Measurements from ENCODE around the gene POLR3H. TPM values are rescaled to one million over a fixed set of nuclear protein-coding genes. Genes with fewer than 3 reads are reported as not detected.

POLR3H gene
- total and polyA plus RNA-seq, 2 experiments from 2014 or later = 19.0 to 26.5 TPM

GRCh38 chr22:41539146-41540005 is 4.9 kb downstream of the POLR3H start:
- Mint-ChIP-seq H3K4me3 (no peak overlapping the region), H3K9me3 (no peaks in the 10 kb centered on the region; the same call in 2 of the 3 replicates), H3K4me1 (peaks cover 26% of the 10 kb centered on the region), H3K27me3 (ENCODE audit: insufficient read depth, low read depth, poor library complexity) (peaks cover 6% of the 10 kb centered on the region), H3K36me3 (ENCODE audit: low read depth) (peaks cover 39% of the 10 kb centered on the region), H3K27ac (no peak overlapping the region)
- Histone ChIP-seq H3K4me3 (no peak overlapping the region), H3K79me2 (replicated peaks; ENCODE audit: insufficient read depth) (peaks cover 54% of the 10 kb centered on the region), H2AFZ (no peak overlapping the region), H3K27me3 (ENCODE audit: insufficient read depth) (no peaks in the 10 kb centered on the region), H3F3A (replicated peaks; ENCODE audit: low read depth) (peaks cover 3% of the 10 kb centered on the region; the same call in 1 of the 2 replicates), H3K4me1 (ENCODE audit: insufficient read depth) (no peaks in the 10 kb centered on the region; the same call in 1 of the 2 replicates), H4K20me1 (replicated peaks; ENCODE audit: insufficient read depth) (peaks cover 11% of the 10 kb centered on the region), H3K27ac (ENCODE audit: low read depth) (no peak overlapping the region), H3K9me2 (ENCODE audit: insufficient read depth) (no peaks in the 10 kb centered on the region), H3K4me2 (no peak overlapping the region), H3K36me3 (ENCODE audit: insufficient read depth) (no peaks in the 10 kb centered on the region)
- no peak for ATAC-seq
- no peak for TF ChIP-seq ZNF331 (CRISPR knock-in tag; IDR thresholded peaks at IDR 0.05; ENCODE audit: low read depth)
- TF ChIP-seq JUNB (IDR thresholded peaks at IDR 0.05; ENCODE audit: unreplicated experiment) = no peak
- TF ChIP-seq ZNF114 (CRISPR knock-in tag; IDR thresholded peaks at IDR 0.05) = no peak
- no peak for TF ChIP-seq NANOG (IDR thresholded peaks at IDR 0.05; ENCODE audit: borderline replicate concordance)
- TF ChIP-seq ETS1 (IDR thresholded peaks at IDR 0.05) = no peak
- no peak for TF ChIP-seq EZH2 (IDR thresholded peaks at IDR 0.05; ENCODE audit: low read depth, unreplicated experiment)
- no peak for TF ChIP-seq ZNF462 (CRISPR knock-in tag; IDR thresholded peaks at IDR 0.05)
- no peak for TF ChIP-seq STAT1 (IDR thresholded peaks at IDR 0.05; ENCODE audit: unreplicated experiment)
- TF ChIP-seq CTCF (conservative IDR thresholded peaks at IDR 0.05; ENCODE audit: low read depth in 2 of 2) = no peak
- no peak for TF ChIP-seq EZH2phosphoT487 (IDR thresholded peaks at IDR 0.05; ENCODE audit: unreplicated experiment)
- no peak for TF ChIP-seq REST (IDR thresholded peaks at IDR 0.05; ENCODE audit: unreplicated experiment)
- TF ChIP-seq CREB1 (CRISPR knock-in tag; IDR thresholded peaks at IDR 0.05; ENCODE audit: low read depth) = no peak
- no peak for TF ChIP-seq POLR2AphosphoS5 (IDR thresholded peaks at IDR 0.05; ENCODE audit: low read depth)
- no peak for DNase-seq (ENCODE audit: low spot score)
